OCI-LY1 (cell line): ENCODE measurements around the gene GNAO1.

Experiments used
- EZH2 ChIP-seq: fragments of 200-600 bp; sonication (generic), shearing (Covaris generic); IDR thresholded peaks from 2 replicates; pipeline ENCODE4 v1.8.0; 2017; ENCODE audit warnings: borderline replicate concordance, mixed run types, mild to moderate bottlenecking, antibody characterized with exemption, low read length, moderate library complexity, mixed read lengths
- TF ChIP-seq, protein P1 (sequence below): fragments of 200-600 bp; sonication (generic), shearing (Covaris generic); IDR thresholded peaks from 2 replicates; pipeline ENCODE4 v1.5.1; 2017; ENCODE audit warnings: mild to moderate bottlenecking, antibody characterized with exemption, low read length, moderate library complexity, mixed read lengths

DNA sequence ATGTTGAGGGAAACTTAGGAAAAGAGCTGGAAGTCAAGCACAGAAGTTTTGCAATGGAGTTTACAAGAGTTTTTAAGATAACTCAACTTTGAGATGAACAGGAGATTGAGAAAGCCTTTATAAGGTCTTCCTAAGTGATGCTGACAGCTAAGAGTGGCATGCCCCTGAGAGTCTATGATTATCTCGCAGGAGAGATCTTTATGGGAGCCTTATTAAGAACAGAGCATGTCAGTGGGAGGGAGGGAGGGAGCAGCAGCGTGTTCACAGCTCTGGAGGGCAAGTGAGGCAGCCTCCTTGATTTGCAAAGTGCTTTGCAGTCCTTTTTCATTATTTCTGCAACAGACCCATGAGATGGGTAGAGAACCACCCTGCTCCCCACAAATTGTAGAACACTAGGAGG is 30.7 kb downstream of the GNAO1 start:
- TF ChIP-seq, protein P1, sequence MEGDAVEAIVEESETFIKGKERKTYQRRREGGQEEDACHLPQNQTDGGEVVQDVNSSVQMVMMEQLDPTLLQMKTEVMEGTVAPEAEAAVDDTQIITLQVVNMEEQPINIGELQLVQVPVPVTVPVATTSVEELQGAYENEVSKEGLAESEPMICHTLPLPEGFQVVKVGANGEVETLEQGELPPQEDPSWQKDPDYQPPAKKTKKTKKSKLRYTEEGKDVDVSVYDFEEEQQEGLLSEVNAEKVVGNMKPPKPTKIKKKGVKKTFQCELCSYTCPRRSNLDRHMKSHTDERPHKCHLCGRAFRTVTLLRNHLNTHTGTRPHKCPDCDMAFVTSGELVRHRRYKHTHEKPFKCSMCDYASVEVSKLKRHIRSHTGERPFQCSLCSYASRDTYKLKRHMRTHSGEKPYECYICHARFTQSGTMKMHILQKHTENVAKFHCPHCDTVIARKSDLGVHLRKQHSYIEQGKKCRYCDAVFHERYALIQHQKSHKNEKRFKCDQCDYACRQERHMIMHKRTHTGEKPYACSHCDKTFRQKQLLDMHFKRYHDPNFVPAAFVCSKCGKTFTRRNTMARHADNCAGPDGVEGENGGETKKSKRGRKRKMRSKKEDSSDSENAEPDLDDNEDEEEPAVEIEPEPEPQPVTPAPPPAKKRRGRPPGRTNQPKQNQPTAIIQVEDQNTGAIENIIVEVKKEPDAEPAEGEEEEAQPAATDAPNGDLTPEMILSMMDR = no peak
- TF ChIP-seq EZH2 = no peak
